Hematopoietic multipotent progenitor cell treated with erythropoietin and hydrocortisone succinate and interleukin-3 and kit ligand, for 8 days (in vitro differentiated cells): ENCODE measurements around the gene FOXK2.

Experiments
- DNase-seq: peaks from one replicate; pipeline ENCODE4 v3.0.0-alpha.2; 2015

FOXK2 gene

GRCh38 chr17:82613283-82614094 lies 94.0 kb downstream of the FOXK2 start:
- no peak for DNase-seq

GRCh38 chr17:82614095-82614631 lies 94.6 kb downstream of the FOXK2 start:
- no peak for DNase-seq

GRCh38 chr17:82615084-82616020 lies 95.8 kb downstream of the FOXK2 start:
- DNase-seq, result no peak

GRCh38 chr17:82616021-82616711 lies 96.6 kb downstream of the FOXK2 start:
- DNase-seq, result no peak

GRCh38 chr17:82619211-82619610 lies 99.7 kb downstream of the FOXK2 start:
- DNase-seq, result no peak

GRCh38 chr17:82619641-82620040 lies 100.1 kb downstream of the FOXK2 start:
- DNase-seq, result no peak

- DNase-seq, result peak; percentile 47
Measured at GRCh38 chr17:82623707-82624106, 104.2 kb downstream of the FOXK2 start.

GRCh38 chr17:82627405-82627804 lies 107.9 kb downstream of the FOXK2 start:
- no peak for DNase-seq

- no peak for DNase-seq
Measured at GRCh38 chr17:82629748-82630147, 110.2 kb downstream of the FOXK2 start.

GRCh38 chr17:82630212-82630611 lies 110.7 kb downstream of the FOXK2 start:
- DNase-seq, result no peak

- no peak for DNase-seq
Measured at GRCh38 chr17:82631544-82631943, 112.0 kb downstream of the FOXK2 start.

GRCh38 chr17:82632451-82632850 lies 112.9 kb downstream of the FOXK2 start:
- no peak for DNase-seq

GRCh38 chr17:82633343-82633742 lies 113.8 kb downstream of the FOXK2 start:
- no peak for DNase-seq

- DNase-seq, result no peak
Measured at GRCh38 chr17:82636626-82637598, 117.4 kb downstream of the FOXK2 start.

GRCh38 chr17:82638183-82638773 lies 118.7 kb downstream of the FOXK2 start:
- no peak for DNase-seq

- DNase-seq, result no peak
Measured at GRCh38 chr17:82639628-82640027, 120.1 kb downstream of the FOXK2 start.

GRCh38 chr17:82640036-82640435 lies 120.5 kb downstream of the FOXK2 start:
- no peak for DNase-seq

- no peak for DNase-seq
Measured at GRCh38 chr17:82642022-82642421, 122.5 kb downstream of the FOXK2 start.

GRCh38 chr17:82644148-82644547 lies 124.6 kb downstream of the FOXK2 start:
- no peak for DNase-seq

GRCh38 chr17:82645516-82645915 lies 126.0 kb downstream of the FOXK2 start:
- no peak for DNase-seq

- DNase-seq, result peak; percentile 29
Measured at GRCh38 chr17:82647593-82648164, 128.1 kb downstream of the FOXK2 start.
